ENCODE measurements around the gene KLRC3.
"Not testable (repeated sequence)": the region's sequence is repeated elsewhere in the genome, so short reads cannot be mapped to it uniquely, and the experiment has no call there.

Gene KLRC3

GRCh38 chr12:10453156-10453555, 32.8 kb upstream of the KLRC3 start, which contains the start of gene KLRC1:
Gene KLRC1, minus strand, starts transcription at chr12:10453377. Its CDS starts 2,221 bp downstream, at chr12:10451156.
- Histone ChIP-seq H3K9ac (ENCODE audit: low read depth, low read length, poor library complexity, severe bottlenecking) (no peak within 1 kb of the TSS), H3K36me3 (ENCODE audit: insufficient read depth, low read length) (no peaks in the 10 kb centered on the region), H3K4me2 (ENCODE audit: low read depth, low read length, poor library complexity, severe bottlenecking) (no peak within 1 kb of the TSS), H4K20me1 (ENCODE audit: insufficient read depth, low read length, poor library complexity, severe bottlenecking) (no peaks in the 10 kb centered on the region), H3K9me2 (replicated peaks; ENCODE audit: low read depth, low read length) (no peaks in the 10 kb centered on the region), H3K27me3 (ENCODE audit: insufficient read depth, low read length, poor library complexity, severe bottlenecking) (no peaks in the 10 kb centered on the region), H3K4me3 (ENCODE audit: low read length, poor library complexity, severe bottlenecking) (no peak within 1 kb of the TSS), H2AFZ (ENCODE audit: low read length) (no peak within 1 kb of the TSS), H3K79me2 (ENCODE audit: insufficient read depth, low read length) (no peaks in the 10 kb centered on the region), H3F3A (ENCODE audit: low read depth) (no peaks in the 10 kb centered on the region), H3K4me1 (ENCODE audit: insufficient read depth, low read length, poor library complexity, severe bottlenecking) (no peaks in the 10 kb centered on the region), H3K9me3 (ENCODE audit: insufficient read depth, low read depth, low read length) (no peaks in the 10 kb centered on the region; the same call in 1 of the 2 replicates)
- no peak for TF ChIP-seq EZH2phosphoT487 (IDR thresholded peaks at IDR 0.05; ENCODE audit: borderline replicate concordance)
- TF ChIP-seq CTCF (conservative IDR thresholded peaks at IDR 0.05; ENCODE audit: low read length), result no peak

DNA sequence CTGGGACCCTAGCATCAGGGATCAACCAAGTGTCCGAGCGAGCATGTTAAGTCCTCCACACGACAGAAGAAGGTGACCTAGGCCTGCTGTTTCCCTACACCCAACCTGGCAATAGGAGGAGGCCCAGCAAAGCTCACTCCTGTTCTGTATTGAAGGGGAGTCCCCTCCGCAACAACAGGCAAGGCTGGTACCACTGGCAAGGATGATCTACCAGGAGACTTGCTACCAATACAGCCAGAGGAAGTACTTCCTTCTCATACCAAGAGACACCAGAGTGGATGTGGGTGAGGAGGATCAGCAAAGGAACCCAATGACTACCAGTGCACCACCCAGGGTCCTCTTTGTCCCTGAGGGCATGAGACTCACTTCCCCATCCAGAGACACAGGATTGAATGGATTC, 27.8 kb upstream of the KLRC3 start:
- H3K79me2 ChIP-seq (ENCODE audit: insufficient read depth, low read length), result no peaks in the 10 kb centered on the region
- TF ChIP-seq EZH2phosphoT487 (IDR thresholded peaks at IDR 0.05; ENCODE audit: borderline replicate concordance), result no peak
- no peak for TF ChIP-seq CTCF (conservative IDR thresholded peaks at IDR 0.05; ENCODE audit: low read length)
- H3K4me1 ChIP-seq (ENCODE audit: insufficient read depth, low read length, poor library complexity, severe bottlenecking), result no peaks in the 10 kb centered on the region
- no peaks in the 10 kb centered on the region for H3K27me3 ChIP-seq (ENCODE audit: insufficient read depth, low read length, poor library complexity, severe bottlenecking)
- no peak overlapping the region for H2AFZ ChIP-seq (ENCODE audit: low read length)
- H3K4me3 ChIP-seq (ENCODE audit: low read length, poor library complexity, severe bottlenecking), result no peak overlapping the region
- no peak overlapping the region for H3K4me2 ChIP-seq (ENCODE audit: low read depth, low read length, poor library complexity, severe bottlenecking)
- H3F3A ChIP-seq (ENCODE audit: low read depth), result no peaks in the 10 kb centered on the region
- H3K36me3 ChIP-seq (ENCODE audit: insufficient read depth, low read length), result no peaks in the 10 kb centered on the region
- no peaks in the 10 kb centered on the region for H3K9me3 ChIP-seq (ENCODE audit: insufficient read depth, low read depth, low read length)
- H4K20me1 ChIP-seq (ENCODE audit: insufficient read depth, low read length, poor library complexity, severe bottlenecking), result no peaks in the 10 kb centered on the region
- no peaks in the 10 kb centered on the region for H3K9me2 ChIP-seq (replicated peaks; ENCODE audit: low read depth, low read length)
- no peak overlapping the region for H3K9ac ChIP-seq (ENCODE audit: low read depth, low read length, poor library complexity, severe bottlenecking)

GRCh38 chr12:10446052-10446451, 25.7 kb upstream of the KLRC3 start:
- not testable (repeated sequence) for H4K20me1 ChIP-seq (ENCODE audit: insufficient read depth, low read length, poor library complexity, severe bottlenecking); H3K9me2 ChIP-seq (replicated peaks; ENCODE audit: low read depth, low read length); H3F3A ChIP-seq (ENCODE audit: low read depth); H3K79me2 ChIP-seq (ENCODE audit: insufficient read depth, low read length); H3K9me3 ChIP-seq (ENCODE audit: insufficient read depth, low read depth, low read length); H3K4me1 ChIP-seq (ENCODE audit: insufficient read depth, low read length, poor library complexity, severe bottlenecking); H3K4me2 ChIP-seq (ENCODE audit: low read depth, low read length, poor library complexity, severe bottlenecking); H3K27me3 ChIP-seq (ENCODE audit: insufficient read depth, low read length, poor library complexity, severe bottlenecking); H2AFZ ChIP-seq (ENCODE audit: low read length); H3K4me3 ChIP-seq (ENCODE audit: low read length, poor library complexity, severe bottlenecking); H3K36me3 ChIP-seq (ENCODE audit: insufficient read depth, low read length); H3K9ac ChIP-seq (ENCODE audit: low read depth, low read length, poor library complexity, severe bottlenecking)

GRCh38 chr12:10441144-10441543, 20.7 kb upstream of the KLRC3 start:
- H2AFZ ChIP-seq (ENCODE audit: low read length); H3F3A ChIP-seq (ENCODE audit: low read depth); H3K79me2 ChIP-seq (ENCODE audit: insufficient read depth, low read length); H3K36me3 ChIP-seq (ENCODE audit: insufficient read depth, low read length); H3K9me3 ChIP-seq (ENCODE audit: insufficient read depth, low read depth, low read length); H4K20me1 ChIP-seq (ENCODE audit: insufficient read depth, low read length, poor library complexity, severe bottlenecking); H3K4me2 ChIP-seq (ENCODE audit: low read depth, low read length, poor library complexity, severe bottlenecking); H3K4me1 ChIP-seq (ENCODE audit: insufficient read depth, low read length, poor library complexity, severe bottlenecking); H3K9me2 ChIP-seq (replicated peaks; ENCODE audit: low read depth, low read length); H3K27me3 ChIP-seq (ENCODE audit: insufficient read depth, low read length, poor library complexity, severe bottlenecking); H3K4me3 ChIP-seq (ENCODE audit: low read length, poor library complexity, severe bottlenecking); H3K9ac ChIP-seq (ENCODE audit: low read depth, low read length, poor library complexity, severe bottlenecking): not testable (repeated sequence)

DNA sequence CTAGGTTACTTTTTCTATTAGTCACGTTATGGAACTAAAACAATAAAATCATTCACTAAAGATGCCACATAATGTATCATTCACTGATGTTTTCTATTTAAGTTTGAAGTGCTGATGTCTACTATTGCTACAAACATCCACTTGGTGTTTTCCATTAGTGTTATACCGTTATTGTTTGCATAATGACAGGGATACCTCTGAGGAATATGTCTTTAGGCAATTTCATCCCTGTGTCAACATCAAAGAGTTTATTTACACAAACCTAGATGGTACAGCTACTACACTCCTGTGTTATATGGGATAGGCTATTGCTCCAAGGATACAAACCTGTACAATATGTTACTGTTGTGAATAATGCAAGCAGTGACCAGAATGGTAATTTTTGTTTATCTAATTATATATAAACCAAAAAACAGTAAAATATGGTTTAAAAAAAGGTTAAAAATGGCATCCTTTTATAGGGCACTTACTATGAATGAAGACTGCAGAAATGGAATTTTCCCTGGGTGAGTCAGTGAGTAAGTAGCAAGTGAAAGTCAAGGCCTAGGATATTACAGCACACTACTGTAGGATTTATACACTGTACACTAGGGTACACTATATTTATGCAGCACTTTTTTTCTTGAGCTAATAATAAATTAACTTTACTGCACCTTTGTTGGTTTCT, 19.3 kb upstream of the KLRC3 start:
- H2AFZ ChIP-seq (ENCODE audit: low read length); H3K9me3 ChIP-seq (ENCODE audit: insufficient read depth, low read depth, low read length); H3K36me3 ChIP-seq (ENCODE audit: insufficient read depth, low read length); H3F3A ChIP-seq (ENCODE audit: low read depth); H3K79me2 ChIP-seq (ENCODE audit: insufficient read depth, low read length); H3K4me3 ChIP-seq (ENCODE audit: low read length, poor library complexity, severe bottlenecking); H3K9me2 ChIP-seq (replicated peaks; ENCODE audit: low read depth, low read length); H4K20me1 ChIP-seq (ENCODE audit: insufficient read depth, low read length, poor library complexity, severe bottlenecking); H3K27me3 ChIP-seq (ENCODE audit: insufficient read depth, low read length, poor library complexity, severe bottlenecking); H3K4me2 ChIP-seq (ENCODE audit: low read depth, low read length, poor library complexity, severe bottlenecking); H3K4me1 ChIP-seq (ENCODE audit: insufficient read depth, low read length, poor library complexity, severe bottlenecking); H3K9ac ChIP-seq (ENCODE audit: low read depth, low read length, poor library complexity, severe bottlenecking): not testable (repeated sequence)

DNA sequence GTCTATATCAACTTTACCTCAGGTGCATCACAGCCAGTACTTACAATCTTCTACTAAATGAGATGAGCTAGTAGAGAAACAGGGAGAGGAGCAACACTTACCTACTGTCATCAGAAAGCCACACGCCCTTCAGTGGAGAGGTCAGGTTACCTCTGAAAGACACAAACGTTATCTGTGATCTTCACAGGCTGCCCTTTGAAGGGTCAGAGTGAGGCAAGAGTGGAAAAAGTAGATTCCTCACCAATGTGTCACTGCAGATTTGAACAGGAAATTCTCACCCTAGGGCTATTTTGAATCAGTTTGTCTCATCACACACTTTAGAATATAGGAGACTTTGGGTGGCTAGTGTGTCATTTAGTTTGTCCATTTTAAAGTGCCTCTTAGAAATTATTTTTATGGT, 17.2 kb upstream of the KLRC3 start:
- H4K20me1 ChIP-seq (ENCODE audit: insufficient read depth, low read length, poor library complexity, severe bottlenecking); H3K9ac ChIP-seq (ENCODE audit: low read depth, low read length, poor library complexity, severe bottlenecking); H3K4me2 ChIP-seq (ENCODE audit: low read depth, low read length, poor library complexity, severe bottlenecking); H3K79me2 ChIP-seq (ENCODE audit: insufficient read depth, low read length); H3K4me1 ChIP-seq (ENCODE audit: insufficient read depth, low read length, poor library complexity, severe bottlenecking); H3K27me3 ChIP-seq (ENCODE audit: insufficient read depth, low read length, poor library complexity, severe bottlenecking); H2AFZ ChIP-seq (ENCODE audit: low read length); H3F3A ChIP-seq (ENCODE audit: low read depth); H3K9me2 ChIP-seq (replicated peaks; ENCODE audit: low read depth, low read length); H3K4me3 ChIP-seq (ENCODE audit: low read length, poor library complexity, severe bottlenecking); H3K9me3 ChIP-seq (ENCODE audit: insufficient read depth, low read depth, low read length); H3K36me3 ChIP-seq (ENCODE audit: insufficient read depth, low read length): not testable (repeated sequence)

Measured in Loucy (cell line).